ENCODE data around the gene PCSK5.

PCSK5 gene

DNA sequence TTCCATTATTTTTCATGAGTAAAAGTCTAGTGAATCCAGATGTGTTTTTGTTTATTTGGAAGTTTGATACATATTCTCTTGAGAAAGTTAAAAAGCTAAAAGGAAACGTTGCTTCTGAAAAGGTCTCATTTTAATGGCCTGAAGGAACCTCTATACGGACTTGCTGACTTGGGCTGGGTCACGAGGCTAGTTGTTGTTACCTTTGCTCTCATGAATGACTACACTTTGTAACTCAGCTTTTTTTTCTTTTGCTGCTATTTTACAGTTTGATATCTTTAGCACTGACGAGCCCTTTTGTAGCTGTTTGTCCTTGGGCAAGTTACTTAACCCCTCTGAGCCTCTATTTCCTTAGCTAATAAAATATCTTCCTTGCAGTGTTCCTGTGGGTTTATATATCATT is 211.5 kb downstream of the PCSK5 start:
- H4K20me1 ChIP-seq, result no peaks in the 10 kb centered on the region
- H3K9me3 ChIP-seq (replicated peaks in 1 of 11), result 0 out of 22 replicates have a peak, but pooled peaks cover 0 to 4% (median 0%) of the 10 kb centered on the region in 11 experiments
- TF ChIP-seq Cebpa-rat (IDR thresholded peaks at IDR 0.05), result no peak
- H3K4me2 ChIP-seq, result no peak overlapping the region
- no peak overlapping the region for H3K4me3 ChIP-seq
- H3K27me3 ChIP-seq, result no peaks in the 10 kb centered on the region
- no peak overlapping the region for H3K27ac ChIP-seq
- no peaks in the 10 kb centered on the region for H3K4me1 ChIP-seq
- no peaks in the 10 kb centered on the region for H3K36me3 ChIP-seq
- no peak overlapping the region for H3K9ac ChIP-seq

DNA sequence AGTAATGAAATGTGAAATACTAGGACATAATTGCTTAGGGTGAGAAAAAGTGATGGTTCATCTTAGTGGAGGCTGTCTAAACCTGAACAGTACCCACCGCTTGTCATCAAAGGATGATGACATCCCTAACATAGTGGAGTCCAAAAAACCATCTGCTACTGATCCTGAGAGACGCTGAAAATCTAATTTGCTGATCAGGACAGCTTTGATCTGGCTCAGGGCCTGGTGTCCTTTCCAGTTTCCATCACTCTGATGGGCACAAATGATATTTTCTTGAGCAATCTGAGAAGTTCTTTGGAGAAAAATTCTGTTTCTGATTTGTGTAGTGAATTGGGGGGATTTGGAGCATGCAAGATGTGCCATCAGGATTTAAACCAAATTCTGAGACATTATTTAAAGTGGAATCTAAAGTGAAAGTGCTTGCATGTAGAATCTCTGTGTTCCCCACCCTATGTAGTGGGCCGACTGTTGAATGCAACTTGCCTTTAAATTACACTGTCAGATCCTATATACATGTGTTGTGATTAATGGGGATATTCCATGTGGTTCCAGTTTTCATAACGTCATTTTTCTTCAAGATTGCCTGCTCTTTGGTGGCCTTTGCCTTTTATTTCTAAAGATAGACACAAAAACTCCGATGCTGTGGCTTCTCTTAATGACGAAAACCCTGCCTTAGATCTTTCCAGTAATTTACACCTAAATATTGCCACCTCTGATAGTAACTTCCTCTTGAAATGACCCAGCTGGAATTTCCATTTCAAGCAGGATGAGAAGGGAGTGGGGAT is 213.2 kb downstream of the PCSK5 start:
- H3K27ac ChIP-seq, result no peak overlapping the region
- no peak for TF ChIP-seq Cebpa-rat (IDR thresholded peaks at IDR 0.05)
- H3K4me3 ChIP-seq, result no peak overlapping the region

DNA sequence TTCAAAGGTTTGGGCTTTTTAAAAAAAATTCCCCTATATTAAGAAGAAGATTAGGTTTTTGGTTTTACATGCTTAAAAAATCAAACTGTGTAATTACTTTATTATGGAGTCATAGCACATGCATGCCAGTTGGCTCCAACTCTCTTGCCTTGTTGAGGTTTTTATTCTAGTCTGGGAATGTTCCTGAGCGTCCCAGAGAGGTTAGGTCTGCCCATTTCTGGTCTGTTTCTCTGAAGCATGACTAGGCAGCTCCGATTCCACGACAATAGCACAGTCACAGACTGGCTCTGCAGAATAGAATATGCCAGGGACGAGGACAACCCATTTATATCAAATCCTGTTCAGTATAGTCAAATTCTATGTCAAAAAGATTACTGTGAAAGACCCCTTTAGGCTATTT is 217.0 kb downstream of the PCSK5 start:
- no peak overlapping the region for H3K27ac ChIP-seq
- no peaks in the 10 kb centered on the region for H3K9me3 ChIP-seq (replicated peaks in 1 of 11)
- H3K27me3 ChIP-seq, result no peaks in the 10 kb centered on the region
- no peaks in the 10 kb centered on the region for H3K4me1 ChIP-seq
- H3K36me3 ChIP-seq, result no peaks in the 10 kb centered on the region
- no peak overlapping the region for H3K4me2 ChIP-seq
- H4K20me1 ChIP-seq, result no peaks in the 10 kb centered on the region
- H3K9ac ChIP-seq, result no peak overlapping the region
- TF ChIP-seq Cebpa-rat (IDR thresholded peaks at IDR 0.05), result no peak
- no peak overlapping the region for H3K4me3 ChIP-seq

More for the DNA sequence above, 213.2 kb downstream of the PCSK5 start:
- H3K9me3 ChIP-seq (replicated peaks in 1 of 11), result no peaks in the 10 kb centered on the region
- no peaks in the 10 kb centered on the region for H4K20me1 ChIP-seq
- H3K4me2 ChIP-seq, result no peak overlapping the region
- no peaks in the 10 kb centered on the region for H3K36me3 ChIP-seq
- no peaks in the 10 kb centered on the region for H3K27me3 ChIP-seq
- H3K4me1 ChIP-seq, result no peaks in the 10 kb centered on the region
- no peak overlapping the region for H3K9ac ChIP-seq

DNA sequence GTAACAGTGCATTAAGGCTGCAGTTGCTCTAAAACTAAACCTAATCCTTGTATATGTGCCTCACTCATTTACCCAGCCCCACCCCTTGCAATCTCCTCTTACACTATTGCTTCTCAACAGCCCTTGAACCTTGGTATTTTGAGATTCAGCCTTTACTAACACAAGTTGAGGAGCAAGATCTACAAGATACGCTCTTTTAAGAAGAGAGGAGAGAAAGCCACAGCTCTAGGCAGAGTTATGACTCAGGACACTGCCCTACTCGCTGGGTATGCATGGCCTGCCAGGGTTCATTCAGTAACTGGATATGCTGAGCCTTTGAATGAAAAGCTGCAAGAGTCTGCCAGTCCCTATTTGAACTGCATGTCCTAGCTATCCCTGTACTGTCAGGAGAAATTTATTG is 219.5 kb downstream of the PCSK5 start:
- Histone ChIP-seq H3K4me2 (no peak overlapping the region), H3K27me3 (no peaks in the 10 kb centered on the region), H4K20me1 (no peaks in the 10 kb centered on the region), H3K36me3 (no peaks in the 10 kb centered on the region), H3K4me3 (no peak overlapping the region), H3K27ac (no peak overlapping the region), H3K9ac (no peak overlapping the region), H3K9me3 (replicated peaks in 1 of 11) (no peaks in the 10 kb centered on the region), H3K4me1 (no peaks in the 10 kb centered on the region)
- no peak for TF ChIP-seq Cebpa-rat (IDR thresholded peaks at IDR 0.05)

DNA sequence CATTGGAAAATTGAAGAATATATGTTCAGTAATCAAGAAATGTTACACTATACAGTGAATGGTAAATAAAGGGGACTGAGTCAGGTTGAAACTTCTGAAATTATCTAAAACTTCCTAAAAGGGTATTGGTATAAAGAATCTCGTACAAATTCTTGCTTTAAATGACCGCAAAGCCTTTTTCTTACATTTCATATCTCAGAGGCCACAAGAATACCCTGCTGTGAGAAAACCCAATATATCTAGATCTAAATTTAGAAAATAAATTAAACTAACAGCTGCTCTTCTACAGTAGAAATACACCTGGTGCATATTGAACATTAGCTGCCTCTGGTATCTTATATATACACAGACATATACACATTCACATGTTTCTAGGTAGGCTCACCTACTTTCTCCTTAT is 221.7 kb downstream of the PCSK5 start:
- no peaks in the 10 kb centered on the region for H3K4me1 ChIP-seq
- no peak overlapping the region for H3K4me2 ChIP-seq
- TF ChIP-seq Cebpa-rat (IDR thresholded peaks at IDR 0.05), result no peak
- no peaks in the 10 kb centered on the region for H3K36me3 ChIP-seq
- H4K20me1 ChIP-seq, result no peaks in the 10 kb centered on the region
- H3K27me3 ChIP-seq, result no peaks in the 10 kb centered on the region
- H3K9me3 ChIP-seq (replicated peaks in 1 of 11), result no peaks in the 10 kb centered on the region
- H3K9ac ChIP-seq, result no peak overlapping the region
- H3K27ac ChIP-seq, result no peak overlapping the region
- H3K4me3 ChIP-seq, result no peak overlapping the region

DNA sequence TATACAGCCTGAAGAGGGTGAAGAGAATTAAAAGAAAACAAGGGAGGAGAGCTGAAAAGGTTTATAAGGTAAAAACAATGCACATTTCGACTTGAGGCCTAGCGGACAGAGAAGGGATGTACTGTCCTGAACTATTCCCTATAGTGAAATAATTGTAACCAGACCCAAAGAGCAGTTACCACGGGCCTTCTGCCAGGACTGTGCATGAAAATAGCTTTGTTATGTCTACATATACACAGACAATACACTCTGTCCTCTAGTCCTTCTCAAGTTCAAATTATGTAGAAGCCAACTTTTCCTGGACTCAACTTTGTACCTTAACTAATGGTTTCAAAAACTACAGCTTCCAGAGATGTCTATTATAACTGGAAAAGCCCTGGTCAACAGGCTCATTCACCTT is 223.7 kb downstream of the PCSK5 start:
- H3K27me3 ChIP-seq, result no peaks in the 10 kb centered on the region
- H3K27ac ChIP-seq, result no peak overlapping the region
- H3K36me3 ChIP-seq, result no peaks in the 10 kb centered on the region
- no peak overlapping the region for H3K4me3 ChIP-seq
- TF ChIP-seq Cebpa-rat (IDR thresholded peaks at IDR 0.05), result no peak
- H3K4me2 ChIP-seq, result no peak overlapping the region
- no peak overlapping the region for H3K9ac ChIP-seq
- H4K20me1 ChIP-seq, result no peaks in the 10 kb centered on the region
- no peaks in the 10 kb centered on the region for H3K4me1 ChIP-seq
- H3K9me3 ChIP-seq (replicated peaks in 1 of 11), result no peaks in the 10 kb centered on the region

DNA sequence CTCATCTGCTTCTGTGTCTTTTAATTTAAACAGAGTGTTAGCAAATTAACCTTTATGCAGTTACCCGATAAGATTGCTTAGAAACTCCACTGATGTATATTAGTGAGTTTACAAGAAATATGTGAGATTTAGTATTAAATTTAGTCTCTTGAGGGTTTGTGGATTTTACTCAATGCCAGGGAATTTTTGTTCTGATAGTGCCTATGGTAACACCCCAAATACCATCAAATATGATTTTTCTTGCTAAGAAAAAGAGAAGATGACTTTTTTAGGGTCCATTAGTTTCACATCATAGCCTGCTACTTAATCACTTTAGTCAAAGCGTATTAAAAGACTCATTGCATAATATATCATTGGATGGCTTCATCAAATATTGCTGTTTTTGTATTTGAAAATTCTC is 224.9 kb downstream of the PCSK5 start:
- H3K27ac ChIP-seq, result no peak overlapping the region
- no peaks in the 10 kb centered on the region for H3K27me3 ChIP-seq
- H3K36me3 ChIP-seq, result no peaks in the 10 kb centered on the region
- no peaks in the 10 kb centered on the region for H3K4me1 ChIP-seq
- no peaks in the 10 kb centered on the region for H3K9me3 ChIP-seq (replicated peaks in 1 of 11)
- H3K4me3 ChIP-seq, result no peak overlapping the region
- no peak overlapping the region for H3K9ac ChIP-seq
- no peak overlapping the region for H3K4me2 ChIP-seq
- H4K20me1 ChIP-seq, result no peaks in the 10 kb centered on the region
- TF ChIP-seq Cebpa-rat (IDR thresholded peaks at IDR 0.05), result no peak

DNA sequence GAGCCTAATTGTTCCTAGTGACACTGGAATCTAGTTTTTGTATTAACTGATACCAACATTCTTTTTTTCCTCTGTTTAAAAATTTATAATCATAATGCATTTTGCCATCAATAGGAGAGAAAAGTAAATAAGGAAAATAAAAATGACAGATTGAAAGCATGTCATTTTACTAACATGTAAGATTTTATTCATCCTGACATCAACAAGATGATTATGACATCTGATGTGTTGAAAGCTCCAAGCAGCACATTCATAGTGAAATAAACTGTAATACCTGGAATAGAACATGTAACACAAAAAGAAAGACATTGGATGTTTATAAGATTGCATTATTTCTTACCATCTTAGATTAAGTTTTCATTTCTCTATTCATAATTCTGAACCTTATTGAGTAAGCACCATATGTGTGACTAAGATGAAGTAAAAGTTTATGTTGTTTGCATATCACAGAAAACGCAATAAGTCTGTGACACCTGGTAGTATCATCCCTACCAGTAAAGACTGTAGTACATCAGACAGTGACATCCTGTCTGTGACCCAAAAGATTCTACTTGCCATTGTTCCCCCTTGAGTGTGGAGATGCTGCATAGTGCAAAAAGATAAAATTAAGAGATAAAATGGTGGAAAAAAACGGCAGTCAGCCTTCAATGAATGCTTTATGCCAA is 225.6 kb downstream of the PCSK5 start:
- TF ChIP-seq Cebpa-rat (IDR thresholded peaks at IDR 0.05), result no peak
- H3K4me2 ChIP-seq, result no peak overlapping the region

DNA sequence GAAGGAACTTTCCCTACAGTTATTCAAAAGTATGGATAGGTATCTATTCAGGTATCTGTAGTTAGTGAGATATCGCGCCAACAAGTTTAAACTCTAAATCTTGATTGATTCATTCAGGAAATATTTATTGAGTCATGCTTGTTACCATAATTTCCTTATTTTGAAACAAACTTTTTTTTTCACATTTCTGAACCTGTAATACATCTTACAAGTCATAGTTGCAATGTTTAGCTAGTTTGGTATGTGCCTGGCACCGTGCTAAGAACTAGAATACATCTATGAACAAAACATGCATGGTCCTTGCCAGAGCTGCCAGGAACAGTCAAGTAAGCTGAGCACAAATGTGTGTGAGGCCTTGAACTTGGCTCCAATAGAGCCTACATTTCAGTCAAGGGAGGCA is 226.4 kb downstream of the PCSK5 start:
- H3K4me1 ChIP-seq, result no peaks in the 10 kb centered on the region
- TF ChIP-seq Cebpa-rat (IDR thresholded peaks at IDR 0.05), result no peak
- H4K20me1 ChIP-seq, result no peaks in the 10 kb centered on the region
- H3K9me3 ChIP-seq (replicated peaks in 1 of 11), result no peaks in the 10 kb centered on the region
- H3K9ac ChIP-seq, result no peak overlapping the region
- no peaks in the 10 kb centered on the region for H3K27me3 ChIP-seq
- H3K36me3 ChIP-seq, result no peaks in the 10 kb centered on the region
- H3K27ac ChIP-seq, result no peak overlapping the region
- no peak overlapping the region for H3K4me3 ChIP-seq
- H3K4me2 ChIP-seq, result no peak overlapping the region

More for the DNA sequence above, 225.6 kb downstream of the PCSK5 start:
- no peaks in the 10 kb centered on the region for H3K4me1 ChIP-seq
- H3K9me3 ChIP-seq (replicated peaks in 1 of 11), result no peaks in the 10 kb centered on the region
- no peaks in the 10 kb centered on the region for H3K27me3 ChIP-seq
- no peak overlapping the region for H3K27ac ChIP-seq
- no peaks in the 10 kb centered on the region for H3K36me3 ChIP-seq
- H3K9ac ChIP-seq, result no peak overlapping the region
- H4K20me1 ChIP-seq, result no peaks in the 10 kb centered on the region
- no peak overlapping the region for H3K4me3 ChIP-seq

DNA sequence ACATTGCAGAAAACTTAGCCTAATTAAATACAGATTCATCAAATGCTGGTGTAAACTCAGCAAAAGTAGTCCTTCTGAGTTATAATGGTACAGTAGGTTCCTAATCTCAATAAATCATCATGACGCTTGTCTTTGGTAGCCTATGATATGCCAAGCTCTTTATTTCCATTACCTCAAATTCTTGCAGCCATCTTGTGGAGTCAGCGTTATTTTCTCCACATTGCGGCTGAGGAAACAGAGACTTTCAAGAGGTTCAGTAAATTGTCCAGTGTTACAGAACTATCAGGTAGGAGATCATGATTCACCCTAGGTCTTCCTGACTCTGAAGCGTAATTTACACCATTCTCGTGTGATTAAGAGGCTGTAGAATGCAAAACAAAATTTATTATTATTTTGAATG is 237.2 kb downstream of the PCSK5 start:
- H4K20me1 ChIP-seq, result no peaks in the 10 kb centered on the region
- no peak overlapping the region for H3K4me3 ChIP-seq
- no peak overlapping the region for H3K27ac ChIP-seq
- no peak overlapping the region for H3K9ac ChIP-seq
- peaks cover 0 to 5% (median 0%) of the 10 kb centered on the region in 10 experiments; a peak in 1 of 20 replicates for H3K4me1 ChIP-seq
- H3K9me3 ChIP-seq (replicated peaks in 1 of 11), result no peaks in the 10 kb centered on the region
- TF ChIP-seq Cebpa-rat (IDR thresholded peaks at IDR 0.05), result no peak
- no peaks in the 10 kb centered on the region for H3K27me3 ChIP-seq
- H3K36me3 ChIP-seq, result no peaks in the 10 kb centered on the region
- no peak overlapping the region for H3K4me2 ChIP-seq
